ENCODE data around the gene NFU1. TPM values are rescaled to one million over a fixed set of nuclear protein-coding genes. Genes with fewer than 3 reads are reported as not detected.
"Not testable (repeated sequence)": the region's sequence is repeated elsewhere in the genome, so short reads cannot be mapped to it uniquely, and the experiment has no call there.

The NFU1 gene
- total RNA-seq, 2 experiments from 2014 or later: 37.8 to 44.5 TPM

GRCh38 chr2:69369802-69370201 lies 67.4 kb downstream of the NFU1 start:
- H3K9me3 Mint-ChIP-seq: no peaks in the 10 kb centered on the region
- peaks cover 35% of the 10 kb centered on the region for H3K36me3 Mint-ChIP-seq
- intact Hi-C loops (cut with micrococcal nuclease): no loop called here
- ChIA-PET POLR2A (no interaction called here), CTCF (interaction anchor here (1.1 to 1.2 kb wide), 2 partner anchors 8 to 355 kb away, joined by 3 to 4 read pairs; no protein-coding TSS in a partner anchor)
- no peaks in the 10 kb centered on the region for H3K4me1 Mint-ChIP-seq (ENCODE audit: low read depth)
- no peak overlapping the region for H3K27ac Mint-ChIP-seq
- no peak overlapping the region for H3K4me3 Mint-ChIP-seq
- DNase-seq: no peak
- no peaks in the 10 kb centered on the region for H3K27me3 Mint-ChIP-seq

GRCh38 chr2:69368588-69368987 lies 68.6 kb downstream of the NFU1 start:
- Mint-ChIP-seq H3K9me3 (no peaks in the 10 kb centered on the region), H3K27ac (no peak overlapping the region), H3K27me3 (no peaks in the 10 kb centered on the region), H3K4me3 (no peak overlapping the region), H3K36me3 (peaks cover 37% of the 10 kb centered on the region), H3K4me1 (ENCODE audit: low read depth) (no peaks in the 10 kb centered on the region)
- ChIA-PET POLR2A (no interaction called here), CTCF (interaction anchor here (1.2 kb wide), 1 partner anchor 9 kb away, joined by 3 read pairs; no protein-coding TSS in a partner anchor)
- intact Hi-C loops (cut with micrococcal nuclease): no loop called here
- no peak for DNase-seq

- no peak overlapping the region for H3K4me3 Mint-ChIP-seq
- ChIA-PET POLR2A (no interaction called here), CTCF (interaction anchor here (1.1 to 1.4 kb wide), 2 partner anchors 17 to 53 kb away, joined by 4 to 5 read pairs; no protein-coding TSS in a partner anchor)
- no peaks in the 10 kb centered on the region for H3K27me3 Mint-ChIP-seq
- no peak for DNase-seq
- H3K4me1 Mint-ChIP-seq (ENCODE audit: low read depth): no peaks in the 10 kb centered on the region
- intact Hi-C loops (cut with micrococcal nuclease): no loop called here
- no peaks in the 10 kb centered on the region for H3K9me3 Mint-ChIP-seq
- H3K27ac Mint-ChIP-seq: no peak overlapping the region
- H3K36me3 Mint-ChIP-seq: peaks cover 25% of the 10 kb centered on the region
Measured at GRCh38 chr2:69359371-69359770, 77.9 kb downstream of the NFU1 start.

GRCh38 chr2:69358914-69359313 lies 78.3 kb downstream of the NFU1 start:
- peaks cover 30% of the 10 kb centered on the region for H3K36me3 Mint-ChIP-seq
- intact Hi-C loops (cut with micrococcal nuclease): no loop called here

GRCh38 chr2:69356471-69356870 lies 80.8 kb downstream of the NFU1 start:
- peaks cover 28% of the 10 kb centered on the region for H3K36me3 Mint-ChIP-seq

More at GRCh38 chr2:69358914-69359313, 78.3 kb downstream of the NFU1 start:
- Mint-ChIP-seq H3K27me3 (no peaks in the 10 kb centered on the region), H3K4me3 (no peak overlapping the region), H3K4me1 (ENCODE audit: low read depth) (no peaks in the 10 kb centered on the region), H3K27ac (no peak overlapping the region), H3K9me3 (no peaks in the 10 kb centered on the region)
- ChIA-PET CTCF (interaction anchor here (1.1 to 1.4 kb wide), 2 partner anchors 17 to 53 kb away, joined by 4 to 5 read pairs; no protein-coding TSS in a partner anchor), POLR2A (no interaction called here)
- no peak for DNase-seq

GRCh38 chr2:69354976-69355375 lies 82.3 kb downstream of the NFU1 start:
- intact Hi-C loops (cut with micrococcal nuclease); H3K4me1 Mint-ChIP-seq (ENCODE audit: low read depth); H3K27me3 Mint-ChIP-seq; H3K4me3 Mint-ChIP-seq; CTCF ChIA-PET; H3K9me3 Mint-ChIP-seq; POLR2A ChIA-PET; H3K27ac Mint-ChIP-seq; DNase-seq: not testable (repeated sequence)
- H3K36me3 Mint-ChIP-seq: peaks cover 30% of the 10 kb centered on the region

More at GRCh38 chr2:69356471-69356870, 80.8 kb downstream of the NFU1 start:
- intact Hi-C loops (cut with micrococcal nuclease): no loop called here
- Mint-ChIP-seq H3K4me3 (no peak overlapping the region), H3K27ac (no peak overlapping the region), H3K4me1 (ENCODE audit: low read depth) (no peaks in the 10 kb centered on the region), H3K27me3 (no peaks in the 10 kb centered on the region), H3K9me3 (no peaks in the 10 kb centered on the region)
- ChIA-PET CTCF (no interaction called here), POLR2A (no interaction called here)
- no peak for DNase-seq

GRCh38 chr2:69353360-69353759 lies 83.9 kb downstream of the NFU1 start:
- CTCF ChIA-PET: no interaction called here

GRCh38 chr2:69348781-69349180 lies 88.5 kb downstream of the NFU1 start:
- ChIA-PET CTCF (interaction anchor here (0.7 kb wide), 1 partner anchor 26 kb away, joined by 3 read pairs; no protein-coding TSS in a partner anchor), POLR2A (no interaction called here)
- H3K4me3 Mint-ChIP-seq: no peak overlapping the region
- no peak for DNase-seq
- peaks cover 37% of the 10 kb centered on the region for H3K36me3 Mint-ChIP-seq
- H3K4me1 Mint-ChIP-seq (ENCODE audit: low read depth): peaks cover 8% of the 10 kb centered on the region
- no peaks in the 10 kb centered on the region for H3K27me3 Mint-ChIP-seq
- intact Hi-C loops (cut with micrococcal nuclease): no loop called here
- H3K9me3 Mint-ChIP-seq: no peaks in the 10 kb centered on the region
- no peak overlapping the region for H3K27ac Mint-ChIP-seq

More at GRCh38 chr2:69353360-69353759, 83.9 kb downstream of the NFU1 start:
- peaks cover 38% of the 10 kb centered on the region for H3K36me3 Mint-ChIP-seq
- H3K27me3 Mint-ChIP-seq: no peaks in the 10 kb centered on the region
- intact Hi-C loops (cut with micrococcal nuclease): no loop called here
- H3K27ac Mint-ChIP-seq: no peak overlapping the region
- H3K9me3 Mint-ChIP-seq: no peaks in the 10 kb centered on the region
- H3K4me1 Mint-ChIP-seq (ENCODE audit: low read depth): no peaks in the 10 kb centered on the region
- no peak for DNase-seq
- POLR2A ChIA-PET: no interaction called here
- no peak overlapping the region for H3K4me3 Mint-ChIP-seq

Other genes with a start within 250 kb of the NFU1 start
- gene GFPT1, start 50.2 kb downstream of the NFU1 start, total RNA-seq: 10 to 100 TPM; 39.8 to 43.6 TPM
- gene AAK1, start 206.3 kb upstream of the NFU1 start, total RNA-seq: 10 to 100 TPM; 95.2 to 99.3 TPM

Measured in activated CD4-positive, alpha-beta memory T cell treated with anti-CD3 and anti-CD28 coated beads for 36 hours (primary cell).